Measurements from ENCODE around the gene AP1AR. TPM values are rescaled to one million over a fixed set of nuclear protein-coding genes. Genes with fewer than 3 reads are reported as not detected.
"Not testable (repeated sequence)": the region's sequence is repeated elsewhere in the genome, so short reads cannot be mapped to it uniquely, and the experiment has no call there.

The AP1AR gene
- total and polyA plus RNA-seq, 9 donors = 10.5 to 14.0 (median 11.5) TPM

GRCh38 chr4:112287258-112287989, 55.8 kb downstream of the AP1AR start:
- Histone ChIP-seq H3K27ac (ENCODE audit: low read length) (no peak overlapping the region), H3K36me3 (ENCODE audit: control insufficient read depth, insufficient read depth, low read length) (no peaks in the 10 kb centered on the region), H3K9me3 (replicated peaks; ENCODE audit: control insufficient read depth, low read depth, low read length) (no peaks in the 10 kb centered on the region), H3K4me3 (ENCODE audit: low read length) (no peak overlapping the region), H3K4me1 (ENCODE audit: control insufficient read depth, insufficient read depth, low read length) (peaks cover 14% of the 10 kb centered on the region), H3K27me3 (ENCODE audit: control insufficient read depth, insufficient read depth, low read length) (no peaks in the 10 kb centered on the region)
- 81% methylated on average over 5 of the region's 8 CpGs for WGBS (ENCODE audit: insufficient coverage)
- DNase-seq = no peak

GRCh38 chr4:112288455-112288854, 56.9 kb downstream of the AP1AR start:
- no peak overlapping the region for H3K4me3 ChIP-seq (ENCODE audit: low read length)
- no peaks in the 10 kb centered on the region for H3K36me3 ChIP-seq (ENCODE audit: control insufficient read depth, insufficient read depth, low read length)
- no peak for DNase-seq
- no CpG with 5 or more reads among the region's 3 CpGs for WGBS (ENCODE audit: insufficient coverage)
- H3K4me1 ChIP-seq (ENCODE audit: control insufficient read depth, insufficient read depth, low read length) = peaks cover 14% of the 10 kb centered on the region
- H3K9me3 ChIP-seq (replicated peaks; ENCODE audit: control insufficient read depth, low read depth, low read length) = no peaks in the 10 kb centered on the region
- no peak overlapping the region for H3K27ac ChIP-seq (ENCODE audit: low read length)
- H3K27me3 ChIP-seq (ENCODE audit: control insufficient read depth, insufficient read depth, low read length) = no peaks in the 10 kb centered on the region

- Histone ChIP-seq H3K27ac (ENCODE audit: low read length) (no peak overlapping the region), H3K4me3 (ENCODE audit: low read length) (no peak overlapping the region), H3K9me3 (replicated peaks; ENCODE audit: control insufficient read depth, low read depth, low read length) (no peaks in the 10 kb centered on the region), H3K27me3 (ENCODE audit: control insufficient read depth, insufficient read depth, low read length) (no peaks in the 10 kb centered on the region), H3K36me3 (ENCODE audit: control insufficient read depth, insufficient read depth, low read length) (no peaks in the 10 kb centered on the region), H3K4me1 (ENCODE audit: control insufficient read depth, insufficient read depth, low read length) (peaks cover 9% of the 10 kb centered on the region)
- DNase-seq = no peak
- 84% methylated on average over 9 of the region's 10 CpGs for WGBS (ENCODE audit: insufficient coverage)
Observed at GRCh38 chr4:112289407-112290253, 58.0 kb downstream of the AP1AR start.

- H3K27ac ChIP-seq (ENCODE audit: low read length) = no peak overlapping the region
- no peaks in the 10 kb centered on the region for H3K36me3 ChIP-seq (ENCODE audit: control insufficient read depth, insufficient read depth, low read length)
- WGBS (ENCODE audit: insufficient coverage) = no CpG with 5 or more reads among the region's 3 CpGs
- no peak for DNase-seq
- H3K9me3 ChIP-seq (replicated peaks; ENCODE audit: control insufficient read depth, low read depth, low read length) = no peaks in the 10 kb centered on the region
- no peak overlapping the region for H3K4me3 ChIP-seq (ENCODE audit: low read length)
- peaks cover 5% of the 10 kb centered on the region for H3K4me1 ChIP-seq (ENCODE audit: control insufficient read depth, insufficient read depth, low read length)
- no peaks in the 10 kb centered on the region for H3K27me3 ChIP-seq (ENCODE audit: control insufficient read depth, insufficient read depth, low read length)
Observed at GRCh38 chr4:112290341-112290740, 58.8 kb downstream of the AP1AR start.

GRCh38 chr4:112296949-112297880, 65.6 kb downstream of the AP1AR start, which contains the start of gene ALPK1:
Gene ALPK1 (plus strand): TSS chr4:112297369.
- H3K4me1 ChIP-seq (ENCODE audit: control insufficient read depth, insufficient read depth, low read length) = no peaks in the 10 kb centered on the region

GRCh38 chr4:112299721-112300120, 68.1 kb downstream of the AP1AR start:
- no CpG with 5 or more reads among the region's 4 CpGs for WGBS (ENCODE audit: insufficient coverage)
- Histone ChIP-seq H3K4me1 (ENCODE audit: control insufficient read depth, insufficient read depth, low read length) (no peaks in the 10 kb centered on the region), H3K27ac (ENCODE audit: low read length) (no peak overlapping the region), H3K36me3 (ENCODE audit: control insufficient read depth, insufficient read depth, low read length) (peaks cover 6% of the 10 kb centered on the region), H3K27me3 (ENCODE audit: control insufficient read depth, insufficient read depth, low read length) (no peaks in the 10 kb centered on the region), H3K4me3 (ENCODE audit: low read length) (no peak overlapping the region), H3K9me3 (replicated peaks; ENCODE audit: control insufficient read depth, low read depth, low read length) (no peaks in the 10 kb centered on the region)
- no peak for DNase-seq

More at GRCh38 chr4:112296949-112297880, 65.6 kb downstream of the AP1AR start, which contains the start of gene ALPK1:
- peak within 1 kb of the TSS; percentile 30 for H3K4me3 ChIP-seq (ENCODE audit: low read length)
- WGBS (ENCODE audit: insufficient coverage) = no CpG with 5 or more reads among the region's 4 CpGs
- peak within 1 kb of the TSS; percentile 87 for H3K27ac ChIP-seq (ENCODE audit: low read length)
- H3K36me3 ChIP-seq (ENCODE audit: control insufficient read depth, insufficient read depth, low read length) = peaks cover under 1% of the 10 kb centered on the region
- peak; percentile 97 for DNase-seq
- H3K27me3 ChIP-seq (ENCODE audit: control insufficient read depth, insufficient read depth, low read length) = no peaks in the 10 kb centered on the region
- H3K9me3 ChIP-seq (replicated peaks; ENCODE audit: control insufficient read depth, low read depth, low read length) = no peaks in the 10 kb centered on the region

GRCh38 chr4:112302320-112303274, 71.0 kb downstream of the AP1AR start:
- 51% methylated on average over 3 of the region's 5 CpGs for WGBS (ENCODE audit: insufficient coverage)
- H3K9me3 ChIP-seq (replicated peaks; ENCODE audit: control insufficient read depth, low read depth, low read length) = no peaks in the 10 kb centered on the region
- no peak overlapping the region for H3K4me3 ChIP-seq (ENCODE audit: low read length)

GRCh38 chr4:112305477-112305876, 73.9 kb downstream of the AP1AR start:
- no CpG with 5 or more reads among the region's 3 CpGs for WGBS (ENCODE audit: insufficient coverage)
- not testable (repeated sequence) for H3K27ac ChIP-seq (ENCODE audit: low read length); H3K4me3 ChIP-seq (ENCODE audit: low read length); H3K27me3 ChIP-seq (ENCODE audit: control insufficient read depth, insufficient read depth, low read length); DNase-seq; H3K9me3 ChIP-seq (replicated peaks; ENCODE audit: control insufficient read depth, low read depth, low read length); H3K36me3 ChIP-seq (ENCODE audit: control insufficient read depth, insufficient read depth, low read length); H3K4me1 ChIP-seq (ENCODE audit: control insufficient read depth, insufficient read depth, low read length)

More at GRCh38 chr4:112302320-112303274, 71.0 kb downstream of the AP1AR start:
- H3K4me1 ChIP-seq (ENCODE audit: control insufficient read depth, insufficient read depth, low read length) = no peaks in the 10 kb centered on the region
- no peaks in the 10 kb centered on the region for H3K27me3 ChIP-seq (ENCODE audit: control insufficient read depth, insufficient read depth, low read length)
- no peak overlapping the region for H3K27ac ChIP-seq (ENCODE audit: low read length)
- no peak for DNase-seq
- peaks cover 6% of the 10 kb centered on the region for H3K36me3 ChIP-seq (ENCODE audit: control insufficient read depth, insufficient read depth, low read length)

- H3K4me1 ChIP-seq (ENCODE audit: control insufficient read depth, insufficient read depth, low read length); H3K9me3 ChIP-seq (replicated peaks; ENCODE audit: control insufficient read depth, low read depth, low read length); H3K4me3 ChIP-seq (ENCODE audit: low read length); H3K36me3 ChIP-seq (ENCODE audit: control insufficient read depth, insufficient read depth, low read length); H3K27ac ChIP-seq (ENCODE audit: low read length); H3K27me3 ChIP-seq (ENCODE audit: control insufficient read depth, insufficient read depth, low read length): not testable (repeated sequence)
- peak; percentile 40 for DNase-seq
- WGBS (ENCODE audit: insufficient coverage) = 14% methylated on average over 11 of the region's 12 CpGs
Observed at GRCh38 chr4:112309263-112309791, 77.7 kb downstream of the AP1AR start.

Measured in muscle of leg (tissue), 11 donors.